ENCODE data around the gene RERE.

The RERE gene

DNA sequence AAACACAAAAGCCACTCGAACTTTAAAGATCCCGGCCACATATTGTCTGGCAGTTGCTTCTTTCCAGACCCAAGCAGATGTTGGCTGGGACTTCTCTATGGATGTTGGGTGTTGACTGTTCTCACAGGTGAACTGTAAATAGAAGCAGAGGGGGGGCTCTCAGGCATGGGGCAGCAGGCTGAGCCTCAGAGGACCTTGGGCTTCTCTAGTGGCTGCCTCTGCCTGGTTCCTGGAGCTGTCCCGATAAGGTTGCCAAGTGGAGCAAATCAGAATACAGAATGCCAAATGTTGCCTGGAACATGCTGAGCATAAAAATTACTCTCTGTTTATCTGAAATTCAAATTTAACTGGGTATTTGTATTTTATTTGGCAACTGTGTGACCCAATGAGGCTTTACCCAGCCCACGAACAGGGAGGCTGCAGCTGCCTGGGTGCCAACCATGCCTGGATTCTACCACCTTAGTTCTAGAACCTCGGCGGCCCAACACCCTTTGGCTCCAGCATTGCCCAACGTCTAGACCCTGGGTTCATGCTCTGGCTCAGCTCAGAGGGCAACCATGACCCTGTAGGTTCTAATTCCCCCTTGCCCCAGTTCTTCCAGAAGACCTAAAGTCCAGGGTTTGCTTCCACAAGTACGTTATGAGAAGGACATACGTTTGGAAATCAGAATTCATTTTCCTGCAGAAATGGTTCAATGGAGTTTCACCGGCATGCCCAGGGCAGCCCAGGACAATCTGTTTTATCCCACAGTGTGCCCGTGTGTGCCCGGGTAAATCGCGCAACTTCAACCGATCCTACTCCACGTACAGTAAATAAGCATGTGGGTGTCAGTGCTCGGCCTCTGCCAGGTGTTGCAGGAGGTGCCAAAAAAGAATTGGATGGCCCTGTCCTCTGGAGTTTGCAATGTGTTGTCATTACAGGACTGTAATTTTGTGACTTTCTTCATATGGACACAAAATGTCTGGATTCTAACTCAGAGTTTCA, 504.9 kb downstream of the RERE start:
- no peak for DNase-seq

DNA sequence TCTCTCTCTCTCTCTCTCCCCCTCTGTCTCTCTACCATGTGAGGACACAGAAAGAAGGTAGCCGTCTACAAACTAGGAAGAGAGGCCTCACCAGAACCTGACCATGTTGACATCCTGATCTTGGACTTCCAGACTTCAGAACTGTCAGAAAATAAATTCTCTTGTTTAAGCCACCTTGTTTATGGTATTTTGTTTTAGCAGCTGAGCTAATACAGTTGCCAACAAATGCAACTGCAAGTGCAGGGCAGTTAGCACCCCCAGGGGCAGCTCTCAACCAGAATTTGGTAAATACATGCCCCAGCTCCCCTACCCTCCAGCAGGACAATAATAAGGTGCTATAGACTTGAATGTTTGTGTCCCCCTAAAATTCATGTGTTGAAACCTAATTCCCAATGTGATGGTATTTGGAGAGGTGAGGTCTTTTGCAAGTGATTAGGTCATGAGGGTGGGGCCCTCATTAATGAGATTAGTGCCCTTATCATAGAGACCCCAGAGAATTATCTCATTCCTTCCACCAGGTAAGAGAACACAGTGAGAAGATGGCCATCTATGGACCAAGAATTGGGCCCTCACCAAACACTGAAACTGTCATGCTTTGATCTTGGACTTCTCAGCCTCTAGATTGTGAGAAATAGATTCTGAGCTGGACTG, 506.2 kb downstream of the RERE start:
- no peak for DNase-seq

DNA sequence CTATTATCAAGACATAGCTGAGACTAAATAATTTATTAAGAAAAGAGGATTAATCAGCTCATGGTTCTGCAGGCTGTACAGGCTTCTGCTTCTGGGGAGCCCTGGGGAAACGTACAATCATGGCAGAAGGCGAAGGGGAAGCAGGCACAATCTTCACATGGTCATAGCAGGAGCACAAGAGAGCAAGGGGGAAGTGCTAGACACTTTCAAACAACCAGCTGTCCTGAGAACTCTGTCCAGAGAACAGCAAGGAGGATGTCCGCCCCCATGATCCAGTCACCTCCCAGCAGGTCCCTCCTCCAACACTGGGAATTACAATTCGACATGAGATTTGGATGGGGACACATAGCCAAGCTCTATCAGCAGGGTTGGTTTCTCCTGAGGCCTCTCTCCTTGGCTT, 509.8 kb downstream of the RERE start:
- DNase-seq: no peak

DNA sequence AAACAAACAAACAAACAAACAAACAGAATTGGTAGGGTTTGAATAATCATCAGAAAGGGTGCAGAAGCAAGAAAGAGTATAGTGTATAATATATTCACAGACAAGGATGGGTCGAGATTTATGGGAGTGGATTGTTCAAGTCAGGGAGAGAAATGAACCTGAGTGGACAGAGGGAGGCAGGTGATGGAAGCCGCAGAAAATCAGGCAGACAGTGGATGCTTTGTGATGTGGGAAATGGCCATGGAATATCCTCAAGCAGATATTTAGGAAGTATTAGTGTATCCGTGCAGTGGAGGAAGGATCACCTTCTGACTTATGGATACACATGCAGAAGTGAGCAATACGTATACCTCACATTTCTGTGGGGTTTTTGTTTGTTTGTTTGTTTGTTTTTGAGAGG, 513.6 kb downstream of the RERE start:
- DNase-seq: no peak

DNA sequence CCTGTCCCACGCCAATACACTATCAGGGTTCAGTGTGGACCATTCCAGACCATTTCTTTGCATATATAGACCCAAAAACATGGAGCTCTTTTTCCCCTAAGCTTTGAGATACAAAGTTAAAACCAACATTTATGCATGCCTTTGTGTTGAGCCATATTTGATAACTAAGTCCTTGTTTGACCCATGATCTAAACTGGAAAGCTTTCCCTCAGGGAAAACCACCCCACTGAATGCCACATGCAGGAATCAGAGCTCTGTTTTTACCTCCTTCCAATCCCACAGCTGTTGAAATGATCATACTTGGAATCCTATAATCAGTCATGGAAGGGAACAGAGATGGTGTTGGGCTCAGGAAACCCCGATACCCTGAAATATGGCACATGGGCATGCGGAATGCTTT, 514.3 kb downstream of the RERE start:
- no peak for DNase-seq
